Tibial nerve (tissue), 3 donors: Measurements from ENCODE around the gene AGPS.

Experiments
- POLR2A ChIP-seq, 2 donors: fragments of 450-650 bp; IDR thresholded peaks; one replicate each; pipeline ENCODE4 v1.6.1; 2017; ENCODE audit warnings: antibody characterized with exemption in 2 of 2, mild to moderate bottlenecking in 2 of 2, moderate library complexity in 2 of 2
- TF ChIP-seq, protein P1 (sequence below), 5 experiments: fragments of 200-600 bp in 3 of 5; fragments of 450-650 bp in 2 of 5; sonication (generic) in 3 of 5; IDR thresholded peaks; one replicate each; pipeline ENCODE4 v1.5.1; 2016 to 2019; ENCODE audit warnings: antibody characterized with exemption in 5 of 5, mild to moderate bottlenecking in 3 of 5, moderate library complexity in 2 of 5

DNA sequence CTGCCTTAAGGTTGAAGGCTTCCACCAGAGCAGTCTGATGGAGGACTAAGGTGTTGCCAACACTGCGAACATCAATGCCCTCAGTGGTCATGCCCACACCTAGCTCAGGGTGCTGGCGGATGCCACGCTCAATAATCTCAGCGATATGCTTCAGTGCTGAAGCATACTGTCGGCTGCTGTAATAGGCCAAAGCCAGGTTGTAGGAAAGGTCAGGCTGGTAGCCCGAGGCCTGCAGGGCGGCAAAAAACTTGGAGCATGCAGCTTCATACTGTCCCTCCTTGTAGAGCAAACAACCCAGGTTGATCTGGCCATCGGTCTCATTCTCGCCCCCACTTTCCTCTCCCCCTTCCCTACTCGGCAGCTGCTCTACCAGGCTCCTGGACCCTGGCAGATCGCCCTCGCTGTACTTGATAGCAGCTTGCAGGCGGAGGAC, 159.4 kb downstream of the AGPS start:
- TF ChIP-seq, protein P1, sequence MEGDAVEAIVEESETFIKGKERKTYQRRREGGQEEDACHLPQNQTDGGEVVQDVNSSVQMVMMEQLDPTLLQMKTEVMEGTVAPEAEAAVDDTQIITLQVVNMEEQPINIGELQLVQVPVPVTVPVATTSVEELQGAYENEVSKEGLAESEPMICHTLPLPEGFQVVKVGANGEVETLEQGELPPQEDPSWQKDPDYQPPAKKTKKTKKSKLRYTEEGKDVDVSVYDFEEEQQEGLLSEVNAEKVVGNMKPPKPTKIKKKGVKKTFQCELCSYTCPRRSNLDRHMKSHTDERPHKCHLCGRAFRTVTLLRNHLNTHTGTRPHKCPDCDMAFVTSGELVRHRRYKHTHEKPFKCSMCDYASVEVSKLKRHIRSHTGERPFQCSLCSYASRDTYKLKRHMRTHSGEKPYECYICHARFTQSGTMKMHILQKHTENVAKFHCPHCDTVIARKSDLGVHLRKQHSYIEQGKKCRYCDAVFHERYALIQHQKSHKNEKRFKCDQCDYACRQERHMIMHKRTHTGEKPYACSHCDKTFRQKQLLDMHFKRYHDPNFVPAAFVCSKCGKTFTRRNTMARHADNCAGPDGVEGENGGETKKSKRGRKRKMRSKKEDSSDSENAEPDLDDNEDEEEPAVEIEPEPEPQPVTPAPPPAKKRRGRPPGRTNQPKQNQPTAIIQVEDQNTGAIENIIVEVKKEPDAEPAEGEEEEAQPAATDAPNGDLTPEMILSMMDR (IDR thresholded peaks at IDR 0.05): no peak
- no peak for TF ChIP-seq POLR2A (IDR thresholded peaks at IDR 0.05)
